K562 (cell line): ENCODE measurements around the gene SREBF1. TPM values are rescaled to one million over a fixed set of nuclear protein-coding genes. Genes with fewer than 3 reads are reported as not detected.

Source experiments
- ATAC-seq: fragments of 200-7000 bp; cut with Tn5 transposase; 3 replicates; pipeline ENCODE4 v1.9.1; 2020; ENCODE audit warnings: moderate library complexity
- BruUV-seq: library from RNA; stranded (reverse); fragments of 400-500 nt; replicated peaks from 2 replicates; lab custom pipeline; 2021; lab: Mats Ljungman, UMichigan
- CTCF ChIA-PET: fragments of 300-600 bp; formaldehyde crosslinking; extraction: SDS; loops from one replicate; lab custom pipeline; 2021; ENCODE audit warnings: low intra/inter-chr PET ratio; lab: Yijun Ruan, JAX
- POLR2A ChIA-PET: fragments of 300-600, 350-650 bp; sonication (Branson Sonifier 250); formaldehyde crosslinking; extraction: SDS; loops from one replicate; lab custom pipeline; 2021; ENCODE audit warnings: antibody characterized with exemption, inconsistent platforms; lab: Yijun Ruan, JAX
- DNase-seq, 4 experiments: peaks; one replicate each; pipeline versions ENCODE4 v3.0.0 to v3.0.0-alpha.2; 2011 to 2018; ENCODE audit warnings: low spot score in 3 of 4, mixed read lengths in 3 of 4; ENCODE audit errors: extremely low read depth in 1 of 4
- FAIRE-seq: peaks from 2 replicates; lab custom pipeline; 2011; peaks lifted over from hg19 to GRCh38; lab: Jason Lieb, UNC
- H2AFZ ChIP-seq: 2 replicates; pipeline ENCODE4 v1.6.0; 2011; ENCODE audit warnings: low read depth, low read length, control low read depth, inconsistent platforms
- H3K27ac ChIP-seq: fragments of 200-600 bp; 3 replicates; pipeline ENCODE4 v1.8.0; 2011; ENCODE audit warnings: low read depth, mild to moderate bottlenecking, control low read depth, inconsistent platforms, low read length, moderate library complexity, mixed read lengths; ENCODE audit errors: extremely low read depth
- H3K27me3 ChIP-seq, 2 experiments: fragments of 300-600 bp in 1 of 2; 2 replicates in 1 of 2; 3 replicates in 1 of 2; pipeline versions ENCODE4 v1.6.0 to v1.8.0; 2011; ENCODE audit warnings: inconsistent platforms in 2 of 2, low read length in 2 of 2, mild to moderate bottlenecking in 1 of 2, mixed read lengths in 1 of 2, moderate library complexity in 1 of 2; ENCODE audit not compliant: control insufficient read depth in 2 of 2, insufficient read depth in 2 of 2
- H3K36me3 ChIP-seq: fragments of 300-600 bp; 3 replicates; pipeline ENCODE4 v1.8.0; 2011; ENCODE audit warnings: mild to moderate bottlenecking, low read length, inconsistent platforms; ENCODE audit not compliant: control insufficient read depth, insufficient read depth
- H3K4me1 ChIP-seq, 2 experiments: fragments of 200-600 bp in 1 of 2; replicated peaks in 1 of 2; 2 replicates in 1 of 2; 3 replicates in 1 of 2; pipeline versions ENCODE4 v1.5.1 to v1.8.0; 2011; ENCODE audit warnings: inconsistent platforms in 2 of 2, low read length in 2 of 2, mild to moderate bottlenecking in 1 of 2, mixed read lengths in 1 of 2, moderate library complexity in 1 of 2; ENCODE audit not compliant: control insufficient read depth in 2 of 2, insufficient read depth in 2 of 2
- H3K4me2 ChIP-seq: 2 replicates; pipeline ENCODE4 v1.6.1; 2011; ENCODE audit warnings: low read length, control low read depth, inconsistent platforms, mixed read lengths; ENCODE audit not compliant: insufficient read depth
- H3K4me3 ChIP-seq: fragments of 200-600 bp; sonication (generic), shearing (Covaris generic); 2 replicates; pipeline ENCODE4 v1.5.1; 2016; ENCODE audit warnings: control low read depth, inconsistent platforms
- H3K79me2 ChIP-seq: fragments of 200-600 bp; 3 replicates; pipeline ENCODE4 v1.8.0; 2011; ENCODE audit warnings: low read length, inconsistent platforms; ENCODE audit not compliant: control insufficient read depth, insufficient read depth
- H3K9ac ChIP-seq, 2 experiments: 2 replicates each; pipeline versions ENCODE4 v1.6.0 to v1.6.1; 2011; ENCODE audit warnings: low read depth in 2 of 2, low read length in 2 of 2, control low read depth in 1 of 2, inconsistent platforms in 1 of 2, mild to moderate bottlenecking in 1 of 2, mixed read lengths in 1 of 2; ENCODE audit not compliant: insufficient read depth in 1 of 2
- H3K9me1 ChIP-seq: one replicate; pipeline ENCODE4 v1.6.0; 2011; ENCODE audit warnings: inconsistent platforms, mild to moderate bottlenecking, low read length, moderate library complexity; ENCODE audit not compliant: control insufficient read depth, insufficient read depth
- H3K9me3 ChIP-seq: replicated peaks from 2 replicates; pipeline ENCODE4 v1.5.1; 2011; ENCODE audit warnings: low read depth, low read length, inconsistent platforms; ENCODE audit not compliant: control insufficient read depth, insufficient read depth
- H4K20me1 ChIP-seq: replicated peaks from 2 replicates; pipeline ENCODE4 v1.6.1; 2011; ENCODE audit warnings: low read length, inconsistent platforms, mixed read lengths; ENCODE audit not compliant: control insufficient read depth, insufficient read depth
- MAFK ChIP-seq: IDR thresholded peaks from 2 replicates; pipeline ENCODE4 v1.6.1; 2011; ENCODE audit warnings: low read length, improper control_type of control experiment
- RFX1 ChIP-seq: fragments of 450-650 bp; IDR thresholded peaks from 2 replicates; pipeline ENCODE4 v1.6.1; 2016; ENCODE audit warnings: mild to moderate bottlenecking, moderate library complexity
- WGBS: fragments of 100-300 bp; shearing (Covaris generic); methylation state at CpG from one replicate; pipeline ENCODE4 v1.1.6; 2016; ENCODE audit warnings: low coverage, mixed read lengths; ENCODE audit not compliant: insufficient coverage; ENCODE audit errors: missing lambda C conversion rate; 5-methylcytosine and 5-hydroxymethylcytosine counted together
- in situ Hi-C: fragments of 300-500 bp; cut with MboI; formaldehyde crosslinking; loops from 4 replicates; pipeline ENCODE4 v1.15.0; 2018; ENCODE audit warnings: inconsistent platforms, mixed read lengths
- intact Hi-C: fragments of 100-400 bp; cut with micrococcal nuclease; formaldehyde crosslinking; loops from 2 replicates; pipeline ENCODE4 v1.14.2; 2022
- polyA plus RNA-seq, 8 experiments: library from polyadenylated mRNA; depleted of rRNA in 4 of 8; stranded (reverse) in 5 of 8; unstranded in 3 of 8; fragments of >200 nt; fragmentation: Nextera tagmentation in 2 of 8; fragmentation: Illumina TruSeq in 1 of 8; extraction: Ambion mirVana in 2 of 8; extraction: Trizol in 1 of 8; gene quantifications; 2 replicates each; pipeline versions ENCODE4 v1.2.1 to v1.2.3, GENCODE V29; 2011 to 2014; ENCODE audit warnings: inconsistent platforms in 1 of 8, missing spikeins in 1 of 8
- total RNA-seq, 7 experiments: library from RNA; depleted of rRNA in 6 of 7; stranded (reverse); fragments of >200 nt in 6 of 7; fragmentation: Illumina TruSeq in 2 of 7; extraction: Trizol in 2 of 7; gene quantifications; 2 replicates each; pipeline versions ENCODE4 v1.2.1 to v1.2.3, GENCODE V29; 2011 to 2021; ENCODE audit warnings: low replicate concordance in 1 of 7
- TF ChIP-seq, protein P1 (sequence below), 2 experiments: IDR thresholded peaks; 2 replicates each; pipeline ENCODE4 v1.6.1; 2011; ENCODE audit warnings: borderline replicate concordance in 1 of 2, control low read depth in 1 of 2, low read depth in 1 of 2, low read length in 1 of 2, mild to moderate bottlenecking in 1 of 2, mixed read lengths in 1 of 2, moderate library complexity in 1 of 2; ENCODE audit not compliant: insufficient read depth in 1 of 2, insufficient read length in 1 of 2, poor library complexity in 1 of 2, severe bottlenecking in 1 of 2; ENCODE audit errors: extremely low read depth in 1 of 2
- TF ChIP-seq, protein P2 (sequence below): sonication (generic); formaldehyde crosslinking; IDR thresholded peaks from 2 replicates; pipeline ENCODE4 v1.8.0; 2022; ENCODE audit warnings: missing genetic modification reagents, mild to moderate bottlenecking, moderate library complexity, borderline replicate concordance
- TF ChIP-seq, protein P3 (sequence below): sonication (generic); formaldehyde crosslinking; IDR thresholded peaks from 2 replicates; pipeline ENCODE4 v1.8.1; 2022; ENCODE audit warnings: missing genetic modification reagents

The SREBF1 gene
- total and polyA plus RNA-seq, 9 of the 15 experiments (the other 6 are each of a cell fraction or from before 2014, with no cell fraction given) = 1.6 to 169 (median 69.4) TPM

DNA sequence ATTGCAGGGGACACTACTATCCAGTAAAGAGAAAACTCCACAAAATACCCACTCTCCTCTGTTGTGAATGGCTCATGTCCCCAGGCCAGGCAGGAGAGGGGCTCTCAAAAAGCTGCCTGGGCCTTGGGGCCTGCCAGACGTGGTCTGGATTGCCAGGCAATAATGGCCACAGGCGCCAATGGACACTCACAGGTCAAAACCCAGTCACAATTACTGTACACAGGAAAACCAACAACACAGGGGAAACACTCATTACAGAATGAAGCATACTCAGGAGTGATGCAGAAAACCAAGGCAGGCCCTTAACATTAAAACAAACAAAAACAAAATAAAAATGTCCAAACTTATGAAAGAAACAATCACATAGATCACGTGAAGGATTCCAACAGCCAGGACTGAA lies 35.1 kb upstream of the SREBF1 start:
- FAIRE-seq = no peak

More for the DNA sequence above, 35.1 kb upstream of the SREBF1 start:
- no peak for ATAC-seq
- Histone ChIP-seq H3K9ac (no peak overlapping the region), H3K9me1 (no peaks in the 10 kb centered on the region), H3K27ac (no peak overlapping the region), H3K4me3 (no peak overlapping the region), H3K79me2 (no peaks in the 10 kb centered on the region), H3K9me3 (no peaks in the 10 kb centered on the region), H3K36me3 (no peaks in the 10 kb centered on the region), H2AFZ (no peak overlapping the region), H3K27me3 (no peaks in the 10 kb centered on the region), H4K20me1 (no peaks in the 10 kb centered on the region), H3K4me2 (no peak overlapping the region), H3K4me1 (peaks cover 0 to 3% of the 10 kb centered on the region in 2 experiments; a peak in 1 of 5 replicates)
- no peak for DNase-seq
- in situ Hi-C loops = no loop called here
- 17% methylated on average over 3 of the region's 3 CpGs for WGBS
- intact Hi-C loops = no loop called here
- TF ChIP-seq, protein P1, sequence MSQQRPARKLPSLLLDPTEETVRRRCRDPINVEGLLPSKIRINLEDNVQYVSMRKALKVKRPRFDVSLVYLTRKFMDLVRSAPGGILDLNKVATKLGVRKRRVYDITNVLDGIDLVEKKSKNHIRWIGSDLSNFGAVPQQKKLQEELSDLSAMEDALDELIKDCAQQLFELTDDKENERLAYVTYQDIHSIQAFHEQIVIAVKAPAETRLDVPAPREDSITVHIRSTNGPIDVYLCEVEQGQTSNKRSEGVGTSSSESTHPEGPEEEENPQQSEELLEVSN (IDR thresholded peaks at IDR 0.05; ENCODE audit: borderline replicate concordance in 1 of 2, extremely low read depth in 1 of 2, insufficient read depth in 1 of 2, insufficient read length in 1 of 2, low read depth in 1 of 2, low read length in 1 of 2, poor library complexity in 1 of 2, severe bottlenecking in 1 of 2) = no peak
- TF ChIP-seq, protein P2, sequence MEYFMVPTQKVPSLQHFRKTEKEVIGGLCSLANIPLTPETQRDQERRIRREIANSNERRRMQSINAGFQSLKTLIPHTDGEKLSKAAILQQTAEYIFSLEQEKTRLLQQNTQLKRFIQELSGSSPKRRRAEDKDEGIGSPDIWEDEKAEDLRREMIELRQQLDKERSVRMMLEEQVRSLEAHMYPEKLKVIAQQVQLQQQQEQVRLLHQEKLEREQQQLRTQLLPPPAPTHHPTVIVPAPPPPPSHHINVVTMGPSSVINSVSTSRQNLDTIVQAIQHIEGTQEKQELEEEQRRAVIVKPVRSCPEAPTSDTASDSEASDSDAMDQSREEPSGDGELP (CRISPR knock-in tag) = no peak
- TF ChIP-seq RFX1 (no peak), MAFK (no peak)
- TF ChIP-seq, protein P3, sequence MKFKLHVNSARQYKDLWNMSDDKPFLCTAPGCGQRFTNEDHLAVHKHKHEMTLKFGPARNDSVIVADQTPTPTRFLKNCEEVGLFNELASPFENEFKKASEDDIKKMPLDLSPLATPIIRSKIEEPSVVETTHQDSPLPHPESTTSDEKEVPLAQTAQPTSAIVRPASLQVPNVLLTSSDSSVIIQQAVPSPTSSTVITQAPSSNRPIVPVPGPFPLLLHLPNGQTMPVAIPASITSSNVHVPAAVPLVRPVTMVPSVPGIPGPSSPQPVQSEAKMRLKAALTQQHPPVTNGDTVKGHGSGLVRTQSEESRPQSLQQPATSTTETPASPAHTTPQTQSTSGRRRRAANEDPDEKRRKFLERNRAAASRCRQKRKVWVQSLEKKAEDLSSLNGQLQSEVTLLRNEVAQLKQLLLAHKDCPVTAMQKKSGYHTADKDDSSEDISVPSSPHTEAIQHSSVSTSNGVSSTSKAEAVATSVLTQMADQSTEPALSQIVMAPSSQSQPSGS = no peak
- BruUV-seq = no TSS peak
- CTCF ChIA-PET = no interaction called here
- POLR2A ChIA-PET = no interaction called here
